Natural killer cell (primary cell): ENCODE data around the gene IMP4. TPM values are rescaled to one million over a fixed set of nuclear protein-coding genes. Genes with fewer than 3 reads are reported as not detected.

Experiments used
- ATAC-seq, 3 donors: fragments of 150-1000 bp in 2 of 3; fragments of 200-7000 bp in 1 of 3; cut with Tn5 transposase; 1 replicate in 1 of 3; 2 replicates in 2 of 3; pipeline ENCODE4 v1.10.0; 2021; ENCODE audit warnings: mild to moderate bottlenecking in 2 of 3, moderate library complexity in 2 of 3
- DNase-seq, 2 donors: peaks; one replicate each; pipeline versions ENCODE4 v3.0.0 to v3.0.0-alpha.2; 2013 to 2021; ENCODE audit warnings: mixed read lengths in 1 of 2
- H3K27ac ChIP-seq: one replicate; pipeline ENCODE4 v1.5.1; 2013; ENCODE audit warnings: mild to moderate bottlenecking, low read length
- H3K27me3 ChIP-seq: one replicate; pipeline ENCODE4 v1.6.1; 2013; ENCODE audit warnings: low read length; ENCODE audit not compliant: control insufficient read depth, insufficient read depth
- H3K36me3 ChIP-seq: one replicate; pipeline ENCODE4 v1.6.1; 2013; ENCODE audit warnings: low read length; ENCODE audit not compliant: control insufficient read depth, insufficient read depth
- H3K4me1 ChIP-seq: one replicate; pipeline ENCODE4 v1.6.1; 2013; ENCODE audit warnings: low read length; ENCODE audit not compliant: control insufficient read depth, insufficient read depth
- H3K4me3 ChIP-seq: one replicate; pipeline ENCODE4 v1.5.1; 2013; ENCODE audit warnings: low read length
- H3K9me3 ChIP-seq: one replicate; pipeline ENCODE4 v1.6.1; 2013; ENCODE audit warnings: low read length; ENCODE audit not compliant: control insufficient read depth, insufficient read depth
- H3K27ac Mint-ChIP-seq, 2 donors: one replicate each; pipeline ENCODE4 v1.8.0; 2022; ENCODE audit warnings: mild to moderate bottlenecking in 2 of 2, mixed read lengths in 2 of 2, moderate library complexity in 1 of 2
- H3K27me3 Mint-ChIP-seq, 2 donors: one replicate each; pipeline ENCODE4 v1.8.0; 2022; ENCODE audit warnings: low read depth in 2 of 2, mixed read lengths in 2 of 2
- H3K36me3 Mint-ChIP-seq: one replicate; pipeline ENCODE4 v1.8.0; 2022; ENCODE audit warnings: mixed read lengths
- H3K4me1 Mint-ChIP-seq, 2 donors: one replicate each; pipeline ENCODE4 v1.8.0; 2022; ENCODE audit warnings: mixed read lengths in 2 of 2
- H3K4me3 Mint-ChIP-seq: one replicate; pipeline ENCODE4 v1.8.0; 2022; ENCODE audit warnings: mild to moderate bottlenecking, moderate library complexity, mixed read lengths
- H3K9me3 Mint-ChIP-seq, 2 donors: one replicate each; pipeline ENCODE4 v1.8.0; 2022; ENCODE audit warnings: mixed read lengths in 2 of 2
- CTCF ChIP-seq: fragments of 200-600 bp; IDR thresholded peaks from one replicate; pipeline ENCODE4 v1.8.0; 2022; ENCODE audit warnings: antibody characterized with exemption
- WGBS: methylation state at CpG from one replicate; pipeline ENCODE4 v1.1.7; 2013; ENCODE audit warnings: missing lambda C conversion rate; ENCODE audit not compliant: insufficient coverage; 5-methylcytosine and 5-hydroxymethylcytosine counted together
- intact Hi-C: fragments of 100-400 bp; cut with micrococcal nuclease; formaldehyde crosslinking; loops from one replicate; pipeline ENCODE4 v1.14.2; 2022
- total RNA-seq, 4 donors: library from RNA; stranded (reverse); fragments of 120-200 nt in 1 of 4; gene quantifications; one replicate each; pipeline versions ENCODE4 v1.2.3 to v1.2.4, GENCODE V29; 2013 to 2022

Gene IMP4
- total RNA-seq, 3 donors from 2014 or later (not counting 1 experiment from before 2014, with no cell fraction given) = 60.5 to 80.6 (median 72.9) TPM

- peak overlapping the region in 1 of 2 donors; percentile 64 for H3K27ac Mint-ChIP-seq
- Histone ChIP-seq H3K27me3 (no peaks in the 10 kb centered on the region), H3K36me3 (peaks cover 4% of the 10 kb centered on the region), H3K9me3 (no peaks in the 10 kb centered on the region), H3K4me3 (no peak overlapping the region), H3K4me1 (peaks cover 23% of the 10 kb centered on the region), H3K27ac (no peak overlapping the region)
- H3K9me3 Mint-ChIP-seq = no peaks in the 10 kb centered on the region
- WGBS = no CpG with 5 or more reads among the region's 4 CpGs
- no peaks in the 10 kb centered on the region for H3K27me3 Mint-ChIP-seq
- intact Hi-C loops = no loop called here
- DNase-seq (no peak), ATAC-seq (no peak)
- peaks cover 35 to 47% of the 10 kb centered on the region in 2 donors for H3K4me1 Mint-ChIP-seq
- no peak overlapping the region for H3K4me3 Mint-ChIP-seq
- H3K36me3 Mint-ChIP-seq = no peaks in the 10 kb centered on the region
- no peak for TF ChIP-seq CTCF
These were observed 44.3 kb downstream of the IMP4 start for GRCh38 chr2:130387071-130387400.

GRCh38 chr2:130387804-130388203 lies 45.1 kb downstream of the IMP4 start:
- no peaks in the 10 kb centered on the region for H3K9me3 Mint-ChIP-seq
- H3K27ac Mint-ChIP-seq = peak overlapping the region in 1 of 2 donors; percentile 16
- TF ChIP-seq CTCF = no peak
- H3K4me3 Mint-ChIP-seq = no peak overlapping the region
- H3K36me3 ChIP-seq = no peaks in the 10 kb centered on the region
- no peaks in the 10 kb centered on the region for H3K27me3 Mint-ChIP-seq
- peaks cover 30 to 41% of the 10 kb centered on the region in 2 donors for H3K4me1 Mint-ChIP-seq
- DNase-seq = no peak
- no peaks in the 10 kb centered on the region for H3K9me3 ChIP-seq
- H3K27ac ChIP-seq = no peak overlapping the region
- H3K36me3 Mint-ChIP-seq = no peaks in the 10 kb centered on the region
- ATAC-seq = no peak
- 87% methylated on average over 4 of the region's 4 CpGs for WGBS
- intact Hi-C loops = no loop called here
- H3K4me1 ChIP-seq = peaks cover 24% of the 10 kb centered on the region
- no peaks in the 10 kb centered on the region for H3K27me3 ChIP-seq
- H3K4me3 ChIP-seq = no peak overlapping the region

- TF ChIP-seq CTCF = no peak
- Histone ChIP-seq H3K9me3 (no peaks in the 10 kb centered on the region), H3K27me3 (no peaks in the 10 kb centered on the region), H3K36me3 (no peaks in the 10 kb centered on the region), H3K27ac (no peak overlapping the region), H3K4me3 (no peak overlapping the region), H3K4me1 (peaks cover 24% of the 10 kb centered on the region)
- Mint-ChIP-seq H3K4me3 (no peak overlapping the region), H3K27ac (peak overlapping the region; percentile 27 to 71), H3K4me1 (peaks cover 30 to 36% of the 10 kb centered on the region in 2 donors), H3K27me3 (no peaks in the 10 kb centered on the region), H3K9me3 (no peaks in the 10 kb centered on the region), H3K36me3 (no peaks in the 10 kb centered on the region)
- DNase-seq (no peak), ATAC-seq (no peak)
- intact Hi-C loops = no loop called here
- WGBS = 87% methylated on average over 7 of the region's 8 CpGs
These were observed 45.7 kb downstream of the IMP4 start for GRCh38 chr2:130388221-130388907.

- TF ChIP-seq CTCF = no peak
- Histone ChIP-seq H3K9me3 (no peaks in the 10 kb centered on the region), H3K4me3 (no peak overlapping the region), H3K4me1 (peaks cover 24% of the 10 kb centered on the region), H3K36me3 (no peaks in the 10 kb centered on the region), H3K27ac (no peak overlapping the region), H3K27me3 (no peaks in the 10 kb centered on the region)
- peaks cover 30 to 36% of the 10 kb centered on the region in 2 donors for H3K4me1 Mint-ChIP-seq
- peak overlapping the region; percentile 27 to 71 for H3K27ac Mint-ChIP-seq
- no peak for ATAC-seq
- H3K36me3 Mint-ChIP-seq = no peaks in the 10 kb centered on the region
- no peaks in the 10 kb centered on the region for H3K27me3 Mint-ChIP-seq
- 91% methylated on average over 6 of the region's 6 CpGs for WGBS
- intact Hi-C loops = no loop called here
- DNase-seq = no peak
- no peaks in the 10 kb centered on the region for H3K9me3 Mint-ChIP-seq
- peak overlapping the region; percentile 35 for H3K4me3 Mint-ChIP-seq
These were observed 46.7 kb downstream of the IMP4 start for GRCh38 chr2:130389358-130389757.
